DMS79 (cell line): ENCODE measurements around the gene ACTR6.
"Not testable (repeated sequence)": the region's sequence is repeated elsewhere in the genome, so short reads cannot be mapped to it uniquely, and the experiment has no call there.

Experiments
- DNase-seq: peaks from one replicate; lab custom pipeline; 2025; lab: John Stamatoyannopoulos, UW

Gene ACTR6

DNA sequence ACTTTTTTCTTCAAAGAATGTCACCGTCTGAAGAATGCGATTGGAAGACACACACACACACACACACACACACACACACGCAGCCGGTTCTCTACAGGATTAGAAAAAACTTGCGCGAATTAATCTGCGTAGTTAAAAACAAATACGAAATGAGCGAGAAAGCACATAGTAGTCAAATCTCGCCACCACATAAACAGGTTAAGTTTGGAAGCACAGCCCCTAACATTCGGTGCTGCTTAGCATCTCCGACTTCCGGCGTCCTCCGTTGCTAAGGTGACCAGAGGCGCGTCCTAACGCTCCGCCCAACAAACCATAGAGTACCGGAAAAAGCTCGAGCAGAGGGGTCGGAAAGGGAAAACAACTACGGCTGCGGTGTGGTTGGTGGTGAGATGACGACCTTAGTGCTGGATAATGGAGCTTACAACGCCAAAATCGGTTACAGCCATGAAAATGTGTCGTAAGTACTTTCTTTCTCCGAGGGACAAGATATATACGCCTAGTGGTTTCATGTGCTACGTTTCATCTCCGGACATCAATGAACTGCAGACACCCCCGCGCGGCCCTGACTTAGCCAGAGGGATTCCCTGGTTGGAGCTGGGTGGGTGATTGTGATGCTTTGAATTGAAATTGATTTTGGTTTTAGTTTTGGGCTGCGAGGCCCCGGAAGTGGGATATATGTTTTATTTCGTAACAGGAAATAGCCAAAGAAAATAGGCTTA, at the start of gene ACTR6:
TSS of gene ACTR6 (plus strand) at position 353 of the 719 bp plus-strand sequence. CDS start at position 390, 37 bp downstream.
- DNase-seq = peak; percentile 92

DNA sequence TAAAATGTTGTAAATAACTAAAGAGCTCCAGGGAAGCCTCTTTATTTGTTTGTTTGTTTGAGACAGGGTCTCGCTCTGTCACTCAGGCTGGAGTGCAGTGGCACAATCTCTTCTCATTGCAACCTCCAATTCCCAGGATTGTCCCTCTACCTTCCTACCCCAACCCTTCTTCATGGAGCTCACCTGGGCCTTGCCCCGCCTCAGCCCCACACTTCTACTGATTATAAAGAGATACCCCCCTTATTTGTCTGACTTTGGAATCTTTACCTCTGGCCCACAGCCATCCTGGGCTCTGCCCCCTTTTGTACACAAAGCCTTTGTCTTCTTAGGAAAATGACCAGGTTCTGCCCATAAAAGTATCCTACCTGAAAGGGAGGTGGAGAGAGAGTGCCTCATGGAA, 48.8 kb upstream of the ACTR6 start:
- DNase-seq = no peak

DNA sequence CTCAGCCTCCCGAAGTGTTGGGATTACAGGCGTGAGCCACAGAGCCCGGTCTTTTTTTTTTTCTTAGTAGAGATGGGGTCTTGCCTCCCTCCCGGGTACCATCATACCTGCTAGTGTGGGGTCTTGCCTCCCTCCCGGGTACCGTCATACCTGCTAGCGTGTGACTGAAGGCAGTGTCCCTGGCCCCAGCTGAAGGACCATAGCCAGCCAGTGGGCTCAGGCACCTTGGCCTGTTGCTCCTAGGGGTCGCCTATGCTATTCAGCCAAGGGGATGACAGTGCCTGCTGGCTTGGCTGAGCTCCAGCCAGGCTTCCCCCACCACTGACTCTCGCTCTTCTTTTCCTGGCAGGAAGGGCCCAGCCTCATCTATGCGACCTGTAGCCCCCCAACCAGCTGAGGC, 47.5 kb upstream of the ACTR6 start:
- DNase-seq = no peak

DNA sequence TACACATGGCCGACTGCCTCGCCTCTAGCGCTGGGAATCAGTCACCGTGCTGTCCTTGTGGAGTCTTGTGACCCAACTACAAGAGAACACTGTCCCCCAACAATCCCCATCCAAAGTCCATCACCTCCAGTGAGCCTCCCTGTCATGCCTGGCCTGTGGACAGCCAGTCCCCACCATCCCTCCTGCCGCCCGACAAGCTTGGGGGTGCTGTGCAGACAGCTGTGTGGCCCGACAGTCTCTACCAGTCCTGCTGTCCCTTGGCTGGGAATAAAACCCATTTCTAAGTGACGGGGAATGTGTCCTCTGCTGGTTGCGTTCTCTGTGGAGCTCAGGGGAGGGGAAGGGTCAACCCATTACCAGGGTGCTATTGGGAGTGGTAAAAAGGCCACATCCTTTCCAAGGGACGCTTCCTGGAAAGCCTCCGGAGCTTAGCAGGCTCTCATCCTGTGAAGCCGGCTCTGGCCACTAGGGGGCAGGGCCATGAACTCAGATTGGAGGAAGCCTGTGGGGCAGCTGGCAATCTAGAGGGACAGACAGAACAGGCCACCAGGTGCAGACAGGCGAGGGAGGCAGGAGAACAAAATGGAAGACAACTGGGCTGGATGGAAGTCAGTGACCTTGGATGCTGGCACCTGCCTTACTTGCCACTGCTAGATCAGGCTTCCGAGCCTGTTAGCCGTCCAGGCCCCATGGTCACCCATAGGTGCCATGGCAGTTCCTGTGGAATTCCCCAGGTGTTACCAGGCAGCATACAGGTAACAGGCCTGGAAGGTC, 46.0 kb upstream of the ACTR6 start:
- no peak for DNase-seq

DNA sequence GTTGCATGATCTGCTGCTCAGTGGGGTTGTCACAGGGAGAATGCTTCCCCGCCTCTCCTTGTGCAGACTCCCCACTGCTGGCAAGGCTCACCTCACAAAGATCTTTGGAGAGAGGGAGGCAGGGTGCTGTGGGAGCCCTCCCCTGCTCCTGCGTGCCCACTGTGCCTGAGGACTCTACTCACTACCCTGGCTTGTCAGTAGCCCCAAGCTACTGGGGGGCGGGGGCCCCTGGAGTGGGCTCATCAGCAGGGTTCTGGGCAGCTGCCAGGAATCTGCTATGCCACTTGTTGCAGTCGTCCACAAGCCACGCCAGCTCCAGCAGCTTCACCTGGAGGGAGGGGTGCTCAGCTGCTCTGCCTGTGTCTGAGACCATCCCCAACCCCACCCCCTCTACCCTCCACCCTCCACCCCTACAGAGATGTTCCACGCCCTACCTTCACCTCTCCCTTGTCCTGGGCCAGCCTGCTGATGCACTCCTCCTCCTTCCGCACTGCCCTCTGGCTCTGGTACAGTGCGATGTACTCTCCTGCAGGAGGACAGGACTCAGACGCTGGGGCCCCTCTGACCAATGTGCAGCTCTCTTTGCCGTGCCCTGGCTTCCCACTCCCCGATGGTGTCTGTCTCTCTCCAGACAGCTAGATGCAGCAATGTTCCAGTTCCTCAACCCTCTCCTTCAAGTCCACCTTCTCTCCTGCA, 43.7 kb upstream of the ACTR6 start:
- DNase-seq = peak; percentile 8

DNA sequence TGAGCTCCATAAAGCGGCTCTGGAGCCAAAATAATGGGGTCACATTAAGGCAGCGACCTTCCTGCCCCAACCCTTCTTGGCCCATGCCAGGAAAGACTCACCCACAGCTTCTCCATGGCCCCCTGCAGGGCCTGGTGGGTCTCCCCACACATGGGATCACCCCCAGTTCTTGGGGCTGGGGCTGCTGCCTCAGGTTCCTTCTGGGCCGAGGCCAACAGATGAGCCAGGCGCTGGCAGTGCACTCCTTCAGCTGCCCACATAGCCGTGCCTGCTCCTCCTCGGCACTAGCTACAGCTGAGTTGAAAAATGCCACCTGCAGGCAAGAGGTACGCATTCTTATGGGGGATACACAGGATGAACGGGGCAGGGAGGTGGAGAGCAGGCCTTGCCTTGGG, 43.2 kb upstream of the ACTR6 start:
- DNase-seq = no peak

DNA sequence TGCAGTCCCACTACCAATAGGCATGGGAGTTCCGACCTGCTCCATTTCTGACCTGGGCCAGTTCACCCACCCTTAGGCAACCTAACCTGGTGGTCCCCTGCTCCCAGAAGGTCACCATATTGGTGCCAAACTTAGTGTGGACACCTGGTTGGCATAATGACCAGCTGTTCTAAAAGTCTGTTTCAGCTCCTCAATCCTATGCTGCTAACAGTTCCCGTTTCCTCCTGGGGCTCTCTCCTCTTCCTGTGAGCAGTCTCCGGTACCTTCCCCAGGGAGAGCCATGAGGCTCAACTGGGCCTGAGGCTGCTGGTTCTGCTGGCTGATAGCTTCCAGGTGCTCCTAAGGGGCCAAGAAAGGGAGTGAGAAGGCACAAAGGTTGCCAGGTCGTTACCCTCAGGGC, 42.1 kb upstream of the ACTR6 start:
- DNase-seq = no peak

DNA sequence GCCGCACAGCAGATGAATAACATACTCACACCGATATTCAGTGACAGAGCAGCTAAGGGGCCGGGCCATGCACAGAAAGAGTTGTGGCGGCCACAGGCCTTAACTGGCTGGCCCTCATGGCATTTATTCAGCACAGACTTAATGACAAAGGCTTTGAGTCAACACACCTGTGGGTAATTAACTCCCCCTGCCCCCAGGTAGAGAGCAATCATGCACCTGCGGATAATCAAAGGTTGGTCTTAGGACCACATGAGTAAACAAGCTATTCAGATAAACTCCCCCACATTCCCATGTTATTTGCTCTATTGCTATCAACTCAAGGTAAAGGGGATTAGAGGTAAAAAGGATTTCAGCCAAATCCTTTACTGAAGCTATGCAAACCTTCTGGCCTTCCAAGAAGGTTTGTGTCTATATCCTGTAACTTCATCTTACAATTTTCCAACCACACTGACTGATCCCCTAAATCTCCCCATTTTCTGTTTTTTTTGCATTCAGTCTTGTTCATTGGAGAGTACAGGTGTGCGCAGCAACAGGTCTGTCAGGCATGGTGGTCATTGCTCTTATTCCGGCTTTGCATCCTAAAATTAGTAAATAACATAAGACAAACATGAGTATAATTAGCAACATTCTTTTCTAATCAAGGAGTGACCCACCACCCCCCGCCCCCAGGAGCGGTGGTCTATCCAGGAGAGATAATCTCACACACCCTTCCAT, 41.1 kb upstream of the ACTR6 start:
- no peak for DNase-seq

DNA sequence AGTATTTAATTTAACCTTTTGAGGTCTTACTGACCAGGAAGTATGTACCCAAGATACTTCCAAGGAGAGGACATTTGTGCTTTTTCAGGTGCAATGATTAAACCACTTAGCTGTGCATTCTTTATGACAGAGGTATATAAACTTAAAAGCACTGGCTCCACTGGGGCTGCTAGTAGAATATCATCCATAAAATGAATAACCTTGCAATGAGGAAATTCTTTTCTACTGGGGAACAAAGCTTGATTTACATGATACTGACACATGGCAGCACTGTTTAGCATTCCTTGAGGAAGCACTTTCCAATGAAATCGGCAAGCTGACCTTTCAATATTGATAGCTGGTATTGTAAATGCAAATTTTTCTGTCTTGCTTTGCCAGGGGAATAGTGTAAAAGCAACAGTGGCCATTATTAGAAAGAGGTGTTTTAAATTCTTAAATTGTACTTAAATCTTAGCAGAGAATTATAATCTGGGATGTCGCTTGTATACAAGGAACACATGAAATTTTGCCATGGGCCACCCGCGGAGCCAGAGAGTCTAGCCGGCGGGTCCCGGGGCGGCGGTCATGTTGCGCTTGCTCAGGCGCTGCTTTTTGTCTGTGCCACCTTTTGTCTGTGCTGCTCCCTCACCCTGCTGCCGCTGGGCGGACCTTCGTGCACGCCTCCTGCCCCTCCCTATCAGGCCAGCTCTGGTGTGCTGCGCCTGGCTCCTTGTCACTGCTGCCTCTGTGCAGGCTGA, 37.0 kb upstream of the ACTR6 start:
- peak; percentile 74 for DNase-seq

DNA sequence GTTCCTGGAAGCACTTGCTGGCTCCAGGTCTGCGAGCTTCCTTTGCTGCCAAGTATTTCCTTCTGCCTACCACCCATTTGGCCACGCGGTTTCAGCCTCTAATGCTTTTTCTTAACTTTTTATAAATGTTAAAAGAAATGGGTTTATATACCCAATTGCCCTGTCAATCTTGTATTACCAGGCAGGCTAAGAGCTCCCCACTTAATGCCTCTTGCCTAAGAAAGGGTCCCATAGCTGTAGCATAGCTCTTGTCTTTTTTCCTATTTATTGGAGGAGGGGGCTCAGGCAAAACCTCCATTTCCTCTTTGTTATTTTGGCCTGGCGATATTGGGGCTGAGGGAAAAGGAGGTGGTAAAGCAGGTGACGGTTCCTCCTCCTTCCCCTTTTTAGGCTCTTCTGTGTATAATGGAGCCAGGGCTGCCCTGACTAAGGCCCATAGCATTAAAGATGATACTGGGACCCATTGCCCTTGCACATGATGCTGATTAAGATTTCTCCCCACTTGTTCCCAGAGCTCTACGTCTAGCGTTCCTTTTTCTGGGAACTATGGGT, 36.4 kb upstream of the ACTR6 start:
- DNase-seq = no peak

DNA sequence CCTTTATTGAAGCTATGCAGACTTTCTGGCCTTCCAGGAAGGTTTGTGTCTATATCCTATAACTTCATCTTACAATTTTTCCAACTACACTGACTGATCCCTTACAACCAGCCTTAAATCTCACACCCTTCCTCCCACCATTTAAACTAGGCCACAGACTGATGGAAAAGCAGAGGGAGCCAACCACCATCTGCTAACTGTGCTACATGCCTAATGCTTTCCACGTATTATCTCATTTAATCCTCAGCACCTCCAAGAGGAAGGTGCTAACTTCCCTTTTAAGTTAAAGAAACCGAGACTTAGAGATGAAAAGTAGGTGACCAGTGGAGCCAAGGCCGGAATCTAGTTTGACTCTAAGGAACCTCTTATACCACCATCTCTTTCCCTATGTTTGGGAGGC, 35.3 kb upstream of the ACTR6 start:
- no peak for DNase-seq

DNA sequence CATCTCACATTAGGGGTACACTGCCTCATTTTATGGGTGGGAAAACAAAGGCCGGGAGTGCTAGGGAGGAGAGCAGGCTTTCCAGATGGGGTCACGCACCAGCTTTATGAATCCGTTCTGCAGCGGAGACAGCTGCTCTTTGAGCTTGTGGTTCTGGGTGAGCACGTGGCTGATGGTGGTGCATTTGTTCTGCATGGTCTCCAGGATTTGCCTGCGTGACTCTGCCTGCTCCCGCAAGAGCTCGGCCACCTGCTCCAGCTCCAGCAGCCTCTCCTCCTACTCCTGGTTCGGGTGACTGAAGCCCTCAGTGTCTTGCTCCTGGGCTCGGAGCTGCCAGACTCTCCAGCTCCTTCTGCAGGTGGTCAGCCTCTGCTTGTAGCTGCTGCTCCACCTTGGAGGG, 34.4 kb upstream of the ACTR6 start:
- DNase-seq = no peak

DNA sequence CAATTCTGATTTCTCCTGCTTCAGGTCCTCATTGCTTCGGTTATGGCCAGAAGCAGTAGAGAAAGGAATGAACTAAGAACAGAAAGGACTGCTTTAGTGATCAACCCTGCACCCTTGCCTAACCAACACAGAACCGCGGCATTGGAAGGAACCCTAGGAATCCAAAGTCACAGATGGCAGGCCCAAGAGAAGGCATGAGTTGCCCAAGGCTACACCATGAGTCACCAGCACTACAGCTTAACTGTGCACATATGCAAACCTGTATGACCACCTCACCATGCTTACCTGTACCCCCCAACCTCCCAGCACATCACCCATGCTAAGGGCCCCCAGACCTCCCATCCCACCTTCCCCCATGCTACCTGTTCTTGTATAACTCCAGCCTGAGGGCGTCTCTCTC, 32.1 kb upstream of the ACTR6 start:
- no peak for DNase-seq

DNA sequence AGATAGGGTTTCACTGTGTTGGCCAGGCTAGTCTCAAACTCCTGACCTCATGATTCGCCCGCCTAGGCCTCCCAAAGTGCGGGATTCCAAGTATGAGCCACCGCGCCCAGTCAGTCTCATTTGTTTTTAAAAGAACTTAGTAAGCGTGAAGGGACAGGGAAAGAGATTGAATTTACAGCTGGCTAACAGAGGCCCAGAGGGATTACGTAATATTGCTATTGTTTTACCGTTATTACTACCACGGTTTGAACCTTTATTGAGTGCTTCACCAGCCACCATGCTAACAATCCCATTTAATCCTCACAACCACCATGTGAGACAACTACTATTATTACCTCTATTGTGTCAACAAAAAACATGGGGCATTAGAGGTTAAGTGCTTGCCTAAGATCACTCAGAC, 31.3 kb upstream of the ACTR6 start:
- no peak for DNase-seq

DNA sequence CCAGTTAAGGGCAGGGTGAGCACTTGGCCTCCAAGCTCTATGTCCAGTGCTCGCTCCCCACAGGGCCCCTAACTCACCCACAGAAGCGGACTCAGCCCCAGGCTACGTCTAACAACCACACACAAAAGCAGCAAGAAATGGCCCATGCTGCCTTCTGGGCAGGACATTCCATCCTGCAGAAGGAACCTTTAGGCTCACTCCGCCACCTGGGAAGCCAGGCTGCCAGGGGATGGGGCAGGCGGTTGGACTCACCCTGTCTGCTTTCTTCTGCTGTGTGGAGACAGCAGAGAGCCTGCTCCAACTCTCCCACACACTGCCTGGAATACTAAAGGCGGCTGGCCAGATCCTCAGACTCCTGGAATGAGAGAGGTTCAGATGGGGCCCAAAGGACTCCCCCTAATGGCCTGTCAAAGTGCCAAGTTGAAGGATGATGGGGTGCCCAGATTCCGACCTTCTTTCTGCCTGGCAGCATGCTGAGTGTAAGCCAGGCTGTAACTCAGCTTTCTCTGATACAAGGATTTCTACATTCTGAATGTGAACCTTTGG, 30.2 kb upstream of the ACTR6 start:
- DNase-seq = no peak

DNA sequence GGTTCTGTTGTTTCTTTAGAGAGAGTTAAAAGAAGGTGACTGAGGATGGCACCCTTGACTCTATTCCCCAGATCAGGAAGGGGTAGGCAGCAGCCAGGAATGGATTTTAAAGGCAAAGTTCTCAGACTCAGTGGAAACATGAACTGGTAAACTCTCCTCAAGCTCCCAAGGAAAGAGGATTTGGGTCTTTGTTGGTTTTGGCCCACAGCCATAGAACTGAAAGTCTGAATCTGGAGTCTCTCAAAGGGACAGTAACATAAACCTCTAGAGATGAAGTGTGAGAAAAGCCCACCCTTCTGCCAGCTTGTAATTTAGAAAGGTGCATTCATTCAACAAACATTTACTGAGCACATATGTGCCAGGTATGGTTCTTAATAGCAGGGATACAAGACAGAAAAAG, 29.4 kb upstream of the ACTR6 start:
- DNase-seq = no peak

DNA sequence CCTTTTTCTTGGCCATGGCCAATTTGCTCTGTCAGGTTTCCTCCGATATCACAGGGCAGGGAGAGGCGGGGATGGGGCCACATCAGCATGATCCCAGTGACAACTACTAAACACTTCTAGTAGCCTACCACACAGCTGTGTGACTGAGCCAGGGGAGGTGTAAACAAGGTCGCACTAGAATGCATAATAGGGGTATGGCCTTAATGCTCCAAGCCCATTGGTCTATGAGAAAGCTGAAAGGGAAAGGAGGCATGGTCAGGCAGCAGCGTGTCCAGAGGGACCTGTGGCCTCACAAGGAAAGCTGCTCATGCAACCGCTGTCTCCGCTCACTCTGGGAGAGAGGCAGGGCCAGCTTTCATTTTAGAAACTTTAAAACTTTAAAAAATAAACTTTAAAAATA, 27.5 kb upstream of the ACTR6 start:
- DNase-seq = no peak

DNA sequence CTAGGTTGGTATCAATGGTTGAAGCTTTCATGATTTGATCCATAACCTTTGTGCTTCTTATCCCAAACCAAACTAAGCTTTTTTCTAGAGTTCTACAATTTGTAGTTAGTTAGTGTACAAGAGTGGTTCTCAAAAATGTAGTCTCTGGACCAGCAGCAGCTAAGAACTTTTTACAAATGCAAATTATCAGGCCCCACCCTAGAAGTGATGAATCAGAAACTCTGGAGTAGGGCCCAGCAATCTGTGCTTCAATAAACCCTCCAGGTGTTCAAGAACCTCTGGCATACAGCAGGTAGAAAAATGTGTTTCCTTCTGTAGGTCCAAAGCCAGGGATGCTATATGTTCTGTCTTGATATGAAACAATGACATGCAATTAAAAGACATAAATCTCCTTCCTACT, 26.1 kb upstream of the ACTR6 start:
- DNase-seq = no peak

DNA sequence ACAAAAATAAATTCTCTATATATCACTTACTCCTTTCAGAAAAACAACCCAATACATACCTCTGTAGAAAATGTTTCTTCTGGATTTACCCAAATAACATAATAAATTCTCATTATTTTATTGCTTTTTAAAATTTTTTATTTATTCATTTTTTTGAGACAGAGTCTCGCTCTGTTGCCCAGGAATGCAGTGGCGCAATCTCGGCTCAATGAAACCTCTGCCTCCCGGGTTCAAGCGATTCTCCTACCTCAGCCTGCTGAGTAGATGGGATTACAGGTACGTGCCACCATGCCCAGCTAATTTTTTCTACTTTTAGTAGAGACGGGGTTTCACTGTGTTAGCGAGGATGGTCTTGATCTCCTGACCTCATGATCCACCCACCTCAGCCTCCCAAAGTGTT, 24.1 kb upstream of the ACTR6 start:
- DNase-seq = not testable (repeated sequence)

DNA sequence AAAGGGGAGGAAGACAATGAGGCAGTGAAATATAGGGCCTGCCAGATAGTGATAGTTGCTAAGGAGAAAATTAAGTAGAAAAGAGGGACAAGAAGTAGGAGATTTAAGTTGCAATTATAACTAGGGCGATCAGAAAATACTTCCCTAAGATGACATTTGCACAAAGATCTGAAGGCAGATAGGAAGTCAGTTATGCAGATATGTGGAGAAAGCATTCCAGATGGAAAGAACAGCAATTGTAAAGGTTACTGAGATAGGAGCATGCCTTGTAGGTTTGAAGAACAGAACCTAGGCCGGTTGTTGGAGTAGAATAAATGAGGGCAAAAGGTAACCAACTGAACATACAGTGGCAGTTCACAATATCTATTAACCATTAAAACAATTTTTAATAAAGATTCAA, 21.4 kb upstream of the ACTR6 start:
- DNase-seq = no peak

DNA sequence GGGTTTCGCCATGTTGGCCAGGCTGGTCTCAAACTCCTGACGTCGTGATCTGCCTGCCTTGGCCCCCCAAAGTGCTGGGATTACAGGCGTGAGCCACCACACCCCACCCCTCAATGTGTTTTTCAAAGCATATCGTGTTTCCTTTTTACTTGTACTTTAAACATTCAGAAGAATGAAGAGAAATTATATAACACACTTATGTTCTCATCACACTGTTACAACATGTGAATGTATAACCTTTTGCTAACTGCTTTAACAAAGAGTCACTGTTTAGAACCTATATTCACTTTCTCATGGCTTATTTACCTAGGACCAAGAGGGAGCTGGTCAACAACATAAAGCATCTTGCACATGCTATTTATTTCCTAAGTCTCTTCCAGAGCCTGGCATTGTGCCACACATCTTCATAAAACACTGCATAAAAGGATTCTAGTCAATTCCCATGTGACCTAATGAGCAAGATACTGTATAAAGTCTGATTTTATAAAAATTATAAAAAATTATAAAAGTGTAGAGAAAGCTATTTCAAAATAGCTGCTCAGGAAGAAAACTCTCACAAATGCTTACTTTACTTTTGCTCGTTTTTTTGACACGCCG, 16.0 kb upstream of the ACTR6 start:
- DNase-seq = no peak
